A549 treated with CORT108297 at 1 μM for 4 hours (cell line): Measurements from ENCODE around the gene HTRA1. TPM values are rescaled to one million over a fixed set of nuclear protein-coding genes. Genes with fewer than 3 reads are reported as not detected.

Experiments
- total RNA-seq: library from RNA; stranded (reverse); fragments of 200-300 nt; extraction: Qiagen RNA extraction; gene quantifications from 5 replicates; pipeline ENCODE4 v1.2.3, GENCODE V29; 2022

The HTRA1 gene
- 53.6 to 68.1 TPM (median 54.4 TPM) in 5 replicates for total RNA-seq

DNA sequence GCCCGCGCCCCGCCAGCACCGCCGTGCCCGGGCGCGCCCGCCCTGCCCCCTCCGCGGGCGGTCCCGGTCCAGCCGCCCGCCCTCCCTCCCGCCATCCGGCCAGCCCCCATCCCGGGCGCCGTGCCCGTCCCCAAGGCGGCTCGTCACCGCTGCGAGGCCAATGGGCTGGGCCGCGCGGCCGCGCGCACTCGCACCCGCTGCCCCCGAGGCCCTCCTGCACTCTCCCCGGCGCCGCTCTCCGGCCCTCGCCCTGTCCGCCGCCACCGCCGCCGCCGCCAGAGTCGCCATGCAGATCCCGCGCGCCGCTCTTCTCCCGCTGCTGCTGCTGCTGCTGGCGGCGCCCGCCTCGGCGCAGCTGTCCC is at the start of gene HTRA1:
Gene HTRA1 (plus strand): TSS at position 187 of the 362 bp plus-strand sequence. CDS start 100 bp downstream, at position 287.

DNA sequence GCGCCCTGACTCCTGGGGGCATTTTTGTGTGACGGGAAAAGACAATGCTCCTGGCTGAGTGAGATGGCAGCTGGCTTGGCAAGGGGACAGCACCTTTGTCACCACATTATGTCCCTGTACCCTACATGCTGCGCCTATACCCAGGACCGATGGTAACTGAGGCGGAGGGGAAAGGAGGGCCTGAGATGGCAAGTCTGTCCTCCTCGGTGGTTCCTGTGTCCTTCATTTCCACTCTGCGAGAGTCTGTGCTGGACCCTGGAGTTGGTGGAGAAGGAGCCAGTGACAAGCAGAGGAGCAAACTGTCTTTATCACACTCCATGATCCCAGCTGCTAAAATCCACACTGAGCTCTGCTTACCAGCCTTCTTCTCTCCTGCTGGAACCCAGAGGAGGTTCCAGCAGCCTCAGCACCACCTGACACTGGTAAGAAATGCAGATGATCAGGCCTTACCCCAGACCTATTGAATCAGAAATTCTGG is 6.7 kb upstream of the HTRA1 start, which contains the start of gene ARMS2:
Gene ARMS2 (plus strand): TSS at position 51 of the 478 bp plus-strand sequence. CDS start 75 bp downstream, at position 126.

DNA sequence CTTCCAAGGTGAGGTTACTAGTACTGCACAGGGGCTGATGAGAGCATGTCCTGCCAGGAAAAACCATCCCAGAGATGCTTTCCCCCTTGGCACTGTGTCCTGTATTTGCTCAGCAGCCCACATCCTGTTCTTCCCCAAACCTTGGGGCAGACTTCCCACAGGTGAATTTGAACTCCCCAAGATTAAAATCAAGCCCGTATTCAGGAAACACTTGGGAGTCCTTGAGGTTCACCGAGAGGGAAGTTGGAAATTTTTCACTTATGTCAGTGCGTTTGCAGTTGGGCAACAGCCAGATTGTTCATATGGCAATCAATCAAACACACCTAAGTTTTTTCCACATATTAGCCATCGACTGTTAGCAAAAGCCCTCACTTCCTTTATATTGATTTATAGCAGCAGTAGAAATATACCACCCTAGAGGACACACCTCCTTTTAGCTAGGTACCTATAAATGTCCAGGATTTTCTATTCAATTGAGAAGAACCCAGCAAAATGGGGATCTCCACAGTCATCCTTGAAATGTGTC is 99.0 kb downstream of the HTRA1 start, which contains the start of gene DMBT1:
Gene DMBT1 (plus strand): TSS at position 476 of the 526 bp plus-strand sequence. CDS start 17 bp downstream, at position 493.

Other genes starting within 250 kb of the HTRA1 start
- 0.35 to 0.82 TPM (median 0.64 TPM) in 5 replicates for gene BTBD16, start 190.3 kb upstream of the HTRA1 start, total RNA-seq
- gene PLEKHA1, start 86.8 kb upstream of the HTRA1 start, total RNA-seq = 15.1 to 25.3 TPM (median 21.5 TPM) in 5 replicates
- 0.13 TPM in 1 of 5 replicates, not detected in the others for gene ARMS2, start 6.9 kb upstream of the HTRA1 start, total RNA-seq
- 0.03 to 0.11 TPM (median 0.08 TPM) in 5 replicates for gene DMBT1, start 99.2 kb downstream of the HTRA1 start, total RNA-seq
- gene C10orf120, start 238.3 kb downstream of the HTRA1 start, total RNA-seq = not detected in 5 replicates